ENCODE results near the gene C1orf56. TPM values are rescaled to one million over a fixed set of nuclear protein-coding genes. Genes with fewer than 3 reads are reported as not detected.
A peak's percentile ranks its signal among the peaks of the same experiment; 100 is the strongest.

The C1orf56 gene
- total and polyA plus RNA-seq, 2 donors (not counting 3 experiments of a cell fraction or from before 2014, with no cell fraction given): 3.0 to 3.5 TPM

- Histone ChIP-seq H3K9me1 (replicated peaks; ENCODE audit: control insufficient read depth, extremely low read depth, insufficient read depth, low read length) (no peaks in the 10 kb centered on the region), H3K9ac (replicated peaks; ENCODE audit: extremely low read depth, insufficient read depth, low read length) (peak overlapping the region; percentile 63), H4K20me1 (replicated peaks; ENCODE audit: control insufficient read depth, extremely low read depth, insufficient read depth, low read length) (no peaks in the 10 kb centered on the region), H3K4me2 (ENCODE audit: insufficient read depth, low read length) (peak overlapping the region; percentile 45), H3K36me3 (ENCODE audit: control insufficient read depth in 2 of 2, extremely low read depth in 1 of 2, insufficient read depth in 2 of 2, low read length in 2 of 2) (peaks cover 0 to 11% of the 10 kb centered on the region in 2 experiments), H3K27me3 (ENCODE audit: control insufficient read depth in 2 of 2, insufficient read depth in 2 of 2, low read length in 2 of 2) (no peaks in the 10 kb centered on the region), H3K27ac (ENCODE audit: insufficient read depth, low read depth, low read length) (peak overlapping the region; percentile 89), H3K79me2 (ENCODE audit: control insufficient read depth, insufficient read depth, low read length) (no peaks in the 10 kb centered on the region), H3K9me3 (replicated peaks; ENCODE audit: control insufficient read depth, insufficient read depth, low read length) (no peaks in the 10 kb centered on the region), H3K4me1 (ENCODE audit: control insufficient read depth, extremely low read depth, insufficient read depth, low read length) (peaks cover 11% of the 10 kb centered on the region), H3K4me3 (replicated peaks in 1 of 3; ENCODE audit: insufficient read depth in 1 of 3, low read depth in 1 of 3, low read length in 3 of 3) (no peak overlapping the region), H2AFZ (ENCODE audit: low read depth, low read length) (peak overlapping the region; percentile 39)
- intact Hi-C loops (cut with micrococcal nuclease) (no loop called here), dilution Hi-C loops (cut with MboI; ENCODE audit: extremely low pct_ligation_motif_present, low sequenced_read_pairs) (no loop called here)
- ChIA-PET CTCF (interaction anchor here (0.8 to 12.3 kb wide), 4 partner anchors 7 to 49 kb away, joined by 3 to 278 read pairs (median 66); partner anchors contain the start of genes ANXA9, C1orf56, CERS2 and MINDY1), POLR2A (no interaction called here)
- TF ChIP-seq MAX (IDR thresholded peaks at IDR 0.05; ENCODE audit: insufficient read depth, insufficient read length) (peak; percentile 4), GATA2 (IDR thresholded peaks at IDR 0.05; ENCODE audit: insufficient read depth, insufficient read length, low read depth, low read length) (no peak), EZH2 (IDR thresholded peaks at IDR 0.05; ENCODE audit: borderline replicate concordance, low read depth, low read length, severe bottlenecking) (no peak), FOS (IDR thresholded peaks at IDR 0.05; ENCODE audit: borderline replicate concordance, insufficient read depth, low read length) (no peak), JUN (IDR thresholded peaks at IDR 0.05; ENCODE audit: borderline replicate concordance, insufficient read depth, insufficient read length, low read depth) (peak; percentile 41), POLR2AphosphoS5 (IDR thresholded peaks at IDR 0.05; ENCODE audit: insufficient read depth, low read depth, low read length) (peak; percentile 55), POLR2A (IDR thresholded peaks at IDR 0.05; ENCODE audit: low read depth, low read length) (no peak), MYC (IDR thresholded peaks at IDR 0.05; ENCODE audit: low read depth, low read length) (no peak), CTCF (IDR thresholded peaks at IDR 0.05; ENCODE audit: extremely low read depth in 1 of 2, insufficient read depth in 1 of 2, low read depth in 1 of 2, low read length in 2 of 2) (no peak)
- peak; percentile 85 for FAIRE-seq
- DNase-seq (ENCODE audit: low read depth, low spot score): peak; percentile 46
- no TSS peak for BruUV-seq (replicated peaks)
Observed at GRCh38 chr1:150999051-150999674, 48.4 kb upstream of the C1orf56 start.

Data from endothelial cell of umbilical vein (primary cell).